ENCODE results near the gene KCNQ2.

The KCNQ2 gene

DNA sequence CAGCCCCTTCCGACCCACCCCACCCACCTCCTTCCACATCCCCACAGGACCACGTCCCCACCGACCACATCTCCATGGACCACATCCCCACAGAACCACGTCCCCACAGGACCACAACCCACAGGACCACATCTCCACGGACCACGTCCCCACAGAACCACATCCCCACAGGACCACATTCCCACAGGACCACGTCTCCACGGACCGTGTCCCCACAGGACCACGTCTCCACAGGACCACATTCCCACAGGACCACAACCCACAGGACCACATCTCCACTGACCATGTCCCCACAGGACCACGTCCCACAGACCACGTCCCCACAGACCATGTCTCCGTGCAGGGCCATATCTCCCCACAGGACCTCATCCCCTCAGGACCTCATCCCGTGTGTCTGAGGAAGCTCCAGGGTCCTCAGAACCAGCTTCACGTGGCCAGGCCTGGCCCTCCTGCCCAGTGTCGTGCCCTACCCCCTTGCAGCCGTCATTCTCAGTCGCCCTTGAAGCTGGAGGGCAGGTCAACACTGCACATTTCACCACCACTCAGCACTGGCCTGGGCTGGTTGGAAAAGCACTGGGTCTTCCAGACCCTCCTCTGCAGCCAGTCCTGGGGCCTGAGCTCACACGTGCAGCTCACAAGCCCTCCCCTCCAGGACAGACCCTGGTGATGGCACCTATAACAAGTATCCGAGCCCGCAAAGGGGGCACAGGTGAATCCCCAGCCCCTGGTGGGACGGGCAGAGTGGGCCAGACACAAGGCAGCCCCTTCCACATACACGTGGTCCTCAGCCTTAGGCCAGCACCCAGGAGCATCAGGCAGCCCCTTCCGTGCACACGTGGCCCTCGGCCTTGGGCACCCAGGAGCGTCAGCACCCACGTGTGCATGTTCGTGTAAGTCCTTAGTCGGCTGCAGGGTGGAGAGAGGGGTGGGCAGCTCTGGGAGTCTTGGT is 115.2 kb downstream of the KCNQ2 start:
- DNase-seq (ENCODE audit: low spot score) = no peak

- DNase-seq (ENCODE audit: low spot score) = no peak
Observed at GRCh38 chr20:63356511-63356910, 115.9 kb downstream of the KCNQ2 start.

GRCh38 chr20:63355781-63356295 is 116.6 kb downstream of the KCNQ2 start:
- no peak for DNase-seq (ENCODE audit: low spot score)

GRCh38 chr20:63354636-63355350 is 117.7 kb downstream of the KCNQ2 start:
- no peak for DNase-seq (ENCODE audit: low spot score)

DNA sequence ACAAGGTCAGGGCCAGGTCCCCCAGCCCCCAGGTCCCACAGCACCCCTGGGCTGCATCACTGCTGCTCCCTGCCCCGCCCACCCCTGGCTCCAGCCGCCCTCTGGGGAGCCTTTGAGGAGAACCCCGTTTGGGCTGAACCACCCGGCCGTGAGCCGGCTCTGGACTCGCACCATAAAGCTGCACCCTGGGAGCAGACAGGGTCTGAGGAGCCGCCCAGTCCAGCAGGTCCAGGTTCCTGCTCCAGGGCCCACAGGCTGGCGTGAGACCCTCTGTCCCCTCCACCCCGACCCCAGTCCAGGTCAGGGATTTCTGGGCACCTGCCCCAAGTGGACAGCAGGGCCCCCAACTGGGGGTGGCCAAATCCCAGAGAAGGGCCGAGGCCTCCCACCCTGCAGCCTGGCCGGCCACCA is 119.6 kb downstream of the KCNQ2 start:
- DNase-seq (ENCODE audit: low spot score) = no peak

DNA sequence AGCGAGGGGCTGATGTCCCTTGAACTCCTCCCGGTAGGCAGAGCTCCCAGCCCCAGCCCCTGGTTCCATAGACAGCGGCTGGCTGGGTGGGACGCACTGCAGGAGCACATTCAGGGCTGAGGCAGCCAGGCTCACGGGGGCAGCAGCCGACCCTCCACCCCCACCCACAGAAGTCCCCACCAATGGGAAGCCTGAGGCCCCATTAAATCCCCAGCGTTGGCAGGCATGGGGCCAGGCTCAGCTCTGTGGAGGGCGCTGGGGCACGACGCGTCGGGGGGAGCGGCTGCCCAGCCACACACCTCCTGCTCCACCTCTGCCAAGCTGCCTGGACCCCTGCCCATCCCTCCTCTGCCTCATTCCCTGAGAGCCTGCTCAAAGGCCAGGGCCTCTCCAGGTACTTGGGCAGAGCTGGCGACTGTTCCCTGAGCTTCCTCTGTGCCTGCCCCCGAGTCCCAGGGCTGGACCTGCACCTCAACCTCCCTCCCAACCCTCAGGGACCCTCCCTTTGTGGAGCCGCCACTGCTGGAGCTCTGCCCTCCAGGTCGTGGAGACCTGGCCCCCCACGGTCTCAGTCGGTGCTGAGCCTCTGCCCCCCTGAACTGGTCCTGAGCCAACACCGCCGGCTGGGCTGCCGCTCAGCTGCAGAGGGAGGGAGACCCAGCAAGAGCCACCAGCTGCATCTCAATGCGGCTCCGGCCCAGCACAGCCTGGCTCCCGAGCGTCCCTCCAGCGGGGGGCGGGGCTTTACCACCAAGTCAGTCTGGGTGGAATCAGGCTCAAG is 120.5 kb downstream of the KCNQ2 start:
- no peak for DNase-seq (ENCODE audit: low spot score)

- no peak for DNase-seq (ENCODE audit: low spot score)
Observed at GRCh38 chr20:63351326-63351700, 121.1 kb downstream of the KCNQ2 start.

GRCh38 chr20:63350597-63351325 is 121.7 kb downstream of the KCNQ2 start:
- no peak for DNase-seq (ENCODE audit: low spot score)

Data from AG20443 (cell line).